Endothelial cell of umbilical vein (primary cell): ENCODE data around the gene IL1R2.

ENCODE experiments used
- EZH2 ChIP-seq: IDR thresholded peaks from 2 replicates; pipeline ENCODE4 v1.6.1; 2012; ENCODE audit warnings: borderline replicate concordance, low read depth, mild to moderate bottlenecking, moderate library complexity, low read length, inconsistent platforms; ENCODE audit not compliant: severe bottlenecking
- FOS ChIP-seq: IDR thresholded peaks from 2 replicates; pipeline ENCODE4 v1.6.1; 2011; ENCODE audit warnings: mild to moderate bottlenecking, low read length, moderate library complexity, borderline replicate concordance; ENCODE audit not compliant: insufficient read depth
- GATA2 ChIP-seq: IDR thresholded peaks from 2 replicates; pipeline ENCODE4 v1.7.0; 2011; ENCODE audit warnings: low read depth, mild to moderate bottlenecking, moderate library complexity, mixed read lengths, low read length; ENCODE audit not compliant: insufficient read length, insufficient read depth
- JUN ChIP-seq: IDR thresholded peaks from 2 replicates; pipeline ENCODE4 v1.6.1; 2011; ENCODE audit warnings: borderline replicate concordance, low read depth; ENCODE audit not compliant: insufficient read length, insufficient read depth
- MYC ChIP-seq: IDR thresholded peaks from one replicate; pipeline ENCODE4 v1.6.1; 2011; ENCODE audit warnings: mild to moderate bottlenecking, low read depth, low read length
- POLR2A ChIP-seq: IDR thresholded peaks from 2 replicates; pipeline ENCODE4 v1.6.1; 2012; ENCODE audit warnings: low read depth, mild to moderate bottlenecking, control low read depth, low read length
- POLR2AphosphoS5 ChIP-seq: IDR thresholded peaks from 2 replicates; pipeline ENCODE4 v1.6.1; 2012; ENCODE audit warnings: low read depth, mild to moderate bottlenecking, control low read depth, low read length, moderate library complexity; ENCODE audit not compliant: insufficient read depth
- TF ChIP-seq, protein P1 (sequence below), 2 donors: IDR thresholded peaks; 1 replicate in 1 of 2; 2 replicates in 1 of 2; pipeline ENCODE4 v1.5.1; 2011; ENCODE audit warnings: low read length in 2 of 2, mild to moderate bottlenecking in 2 of 2, moderate library complexity in 2 of 2, control low read depth in 1 of 2, inconsistent platforms in 1 of 2, low read depth in 1 of 2; ENCODE audit not compliant: insufficient read depth in 1 of 2; ENCODE audit errors: extremely low read depth in 1 of 2
- TF ChIP-seq, protein P2 (sequence below): IDR thresholded peaks from 2 replicates; pipeline ENCODE4 v1.6.1; 2011; ENCODE audit not compliant: insufficient read depth, insufficient read length

DNA sequence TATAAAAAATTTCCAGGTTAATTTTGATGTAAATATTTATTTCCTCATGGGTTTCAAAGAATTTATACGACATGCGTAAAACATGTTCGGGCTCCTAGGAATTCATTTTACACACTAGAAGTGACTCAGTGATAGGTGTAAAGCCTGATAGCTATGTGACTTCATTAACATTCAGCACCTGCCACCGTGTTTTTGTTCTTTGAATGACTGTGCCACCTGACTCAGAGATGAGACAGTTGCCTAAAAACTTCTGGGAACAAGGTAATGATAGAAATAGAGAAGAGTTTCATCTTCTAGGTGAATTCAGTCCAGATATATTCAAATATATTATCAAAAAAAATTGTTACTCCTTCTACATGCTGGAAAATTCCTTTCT is 10.0 kb downstream of the IL1R2 start:
- TF ChIP-seq POLR2AphosphoS5 (no peak), POLR2A (no peak), EZH2 (no peak), JUN (no peak), FOS (no peak), MYC (no peak), GATA2 (no peak)
- TF ChIP-seq, protein P1, sequence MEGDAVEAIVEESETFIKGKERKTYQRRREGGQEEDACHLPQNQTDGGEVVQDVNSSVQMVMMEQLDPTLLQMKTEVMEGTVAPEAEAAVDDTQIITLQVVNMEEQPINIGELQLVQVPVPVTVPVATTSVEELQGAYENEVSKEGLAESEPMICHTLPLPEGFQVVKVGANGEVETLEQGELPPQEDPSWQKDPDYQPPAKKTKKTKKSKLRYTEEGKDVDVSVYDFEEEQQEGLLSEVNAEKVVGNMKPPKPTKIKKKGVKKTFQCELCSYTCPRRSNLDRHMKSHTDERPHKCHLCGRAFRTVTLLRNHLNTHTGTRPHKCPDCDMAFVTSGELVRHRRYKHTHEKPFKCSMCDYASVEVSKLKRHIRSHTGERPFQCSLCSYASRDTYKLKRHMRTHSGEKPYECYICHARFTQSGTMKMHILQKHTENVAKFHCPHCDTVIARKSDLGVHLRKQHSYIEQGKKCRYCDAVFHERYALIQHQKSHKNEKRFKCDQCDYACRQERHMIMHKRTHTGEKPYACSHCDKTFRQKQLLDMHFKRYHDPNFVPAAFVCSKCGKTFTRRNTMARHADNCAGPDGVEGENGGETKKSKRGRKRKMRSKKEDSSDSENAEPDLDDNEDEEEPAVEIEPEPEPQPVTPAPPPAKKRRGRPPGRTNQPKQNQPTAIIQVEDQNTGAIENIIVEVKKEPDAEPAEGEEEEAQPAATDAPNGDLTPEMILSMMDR (IDR thresholded peaks at IDR 0.05; ENCODE audit: extremely low read depth in 1 of 2, insufficient read depth in 1 of 2, low read depth in 1 of 2, low read length in 2 of 2) = no peak
- TF ChIP-seq, protein P2, sequence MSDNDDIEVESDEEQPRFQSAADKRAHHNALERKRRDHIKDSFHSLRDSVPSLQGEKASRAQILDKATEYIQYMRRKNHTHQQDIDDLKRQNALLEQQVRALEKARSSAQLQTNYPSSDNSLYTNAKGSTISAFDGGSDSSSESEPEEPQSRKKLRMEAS = no peak
